Liver (tissue), 3 donors: ENCODE measurements around the gene ANKRD13B.

Experiments used
- ATF3 ChIP-seq: IDR thresholded peaks from 2 replicates; pipeline ENCODE4 v1.6.1; 2016; ENCODE audit warnings: antibody characterized with exemption
- CTCF ChIP-seq: fragments of 150-350 bp; IDR thresholded peaks from 2 replicates; pipeline ENCODE4 v1.5.1; 2017; ENCODE audit warnings: improper control_type of control experiment, low read depth, low read length; ENCODE audit not compliant: missing input control
- EGR1 ChIP-seq, 2 donors: IDR thresholded peaks; 2 replicates each; pipeline ENCODE4 v1.6.1; 2016 to 2018; ENCODE audit warnings: antibody characterized with exemption in 2 of 2, low read depth in 2 of 2
- GABPA ChIP-seq, 2 donors: IDR thresholded peaks in 1 of 2; conservative IDR thresholded peaks in 1 of 2; 2 replicates each; pipeline ENCODE4 v1.6.1; 2016; ENCODE audit warnings: antibody characterized with exemption in 2 of 2, mild to moderate bottlenecking in 1 of 2, moderate library complexity in 1 of 2
- MAX ChIP-seq: IDR thresholded peaks from 2 replicates; pipeline ENCODE4 v1.6.1; 2016; ENCODE audit warnings: antibody characterized with exemption
- NR2F2 ChIP-seq: IDR thresholded peaks from 2 replicates; pipeline ENCODE4 v1.6.1; 2016; ENCODE audit warnings: antibody characterized with exemption
- RAD21 ChIP-seq, 2 donors: IDR thresholded peaks; 2 replicates each; pipeline ENCODE4 v1.6.1; 2016; ENCODE audit warnings: antibody characterized with exemption in 2 of 2, mild to moderate bottlenecking in 2 of 2
- REST ChIP-seq: IDR thresholded peaks from 2 replicates; pipeline ENCODE4 v1.6.1; 2016; ENCODE audit warnings: antibody characterized with exemption, mild to moderate bottlenecking
- RXRA ChIP-seq, 2 donors: IDR thresholded peaks; 2 replicates each; pipeline ENCODE4 v1.6.1; 2017 to 2018; ENCODE audit warnings: antibody characterized with exemption in 2 of 2, mild to moderate bottlenecking in 1 of 2
- SP1 ChIP-seq: IDR thresholded peaks from 2 replicates; pipeline ENCODE4 v1.6.1; 2018; ENCODE audit warnings: antibody characterized with exemption, mild to moderate bottlenecking
- TAF1 ChIP-seq: conservative IDR thresholded peaks from 2 replicates; pipeline ENCODE4 v1.6.1; 2016; ENCODE audit warnings: antibody characterized with exemption, mild to moderate bottlenecking
- YY1 ChIP-seq: IDR thresholded peaks from 2 replicates; pipeline ENCODE4 v1.6.1; 2016; ENCODE audit warnings: antibody characterized with exemption, mild to moderate bottlenecking
- donor health status: healthy.
- donor health status: healthy.

GRCh38 chr17:29585080-29585751 lies 7.7 kb upstream of the ANKRD13B start:
- TF ChIP-seq CTCF = no peak
- no peak for TF ChIP-seq MAX
- no peak for TF ChIP-seq RAD21 (IDR thresholded peaks at IDR 0.05)
- TF ChIP-seq TAF1 = no peak
- TF ChIP-seq REST = no peak
- TF ChIP-seq EGR1 (IDR thresholded peaks at IDR 0.05; ENCODE audit: low read depth in 2 of 2) = no peak
- no peak for TF ChIP-seq NR2F2
- no peak for TF ChIP-seq YY1
- TF ChIP-seq GABPA (IDR thresholded peaks at IDR 0.05 in 1 of 2, conservative IDR thresholded peaks at IDR 0.05 in 1 of 2) = no peak
- no peak for TF ChIP-seq RXRA (IDR thresholded peaks at IDR 0.05)
- TF ChIP-seq ATF3 = no peak
- TF ChIP-seq SP1 = no peak
